ENCODE data around the gene MAB21L4.
A peak's percentile ranks its signal among the peaks of the same experiment; 100 is the strongest.

Gene MAB21L4

GRCh38 chr2:240911641-240912265, 15.8 kb upstream of the MAB21L4 start:
- no peak for DNase-seq (ENCODE audit: low spot score)

- no peak for DNase-seq (ENCODE audit: low spot score)
Measured at GRCh38 chr2:240909216-240909974, 13.4 kb upstream of the MAB21L4 start.

- DNase-seq (ENCODE audit: low spot score) = no peak
Measured at GRCh38 chr2:240906911-240907590, 11.1 kb upstream of the MAB21L4 start.

- DNase-seq (ENCODE audit: low spot score) = no peak
Measured at GRCh38 chr2:240906141-240906910, 10.4 kb upstream of the MAB21L4 start, which contains the start of gene CROCC2. Gene CROCC2, plus strand, starts transcription at chr2:240906336. Its CDS starts 178 bp downstream, at chr2:240906514.

GRCh38 chr2:240905176-240905781, 9.3 kb upstream of the MAB21L4 start:
- DNase-seq (ENCODE audit: low spot score) = peak; percentile 19

- DNase-seq (ENCODE audit: low spot score) = no peak
Measured at GRCh38 chr2:240904216-240905175, 8.5 kb upstream of the MAB21L4 start.

GRCh38 chr2:240903191-240904060, 7.5 kb upstream of the MAB21L4 start:
- DNase-seq (ENCODE audit: low spot score) = no peak

GRCh38 chr2:240902615-240903041, 6.7 kb upstream of the MAB21L4 start:
- DNase-seq (ENCODE audit: low spot score) = no peak

GRCh38 chr2:240901986-240902614, 6.1 kb upstream of the MAB21L4 start:
- no peak for DNase-seq (ENCODE audit: low spot score)

GRCh38 chr2:240900141-240900860, 4.3 kb upstream of the MAB21L4 start:
- no peak for DNase-seq (ENCODE audit: low spot score)

GRCh38 chr2:240899468-240899865, 3.5 kb upstream of the MAB21L4 start:
- no peak for DNase-seq (ENCODE audit: low spot score)

GRCh38 chr2:240898731-240899467, 2.9 kb upstream of the MAB21L4 start:
- DNase-seq (ENCODE audit: low spot score) = no peak

- DNase-seq (ENCODE audit: low spot score) = no peak
Measured at GRCh38 chr2:240898108-240898730, 2.3 kb upstream of the MAB21L4 start.

- peak; percentile 32 for DNase-seq (ENCODE audit: low spot score)
Measured at GRCh38 chr2:240896871-240897692, 1.1 kb upstream of the MAB21L4 start.

- no peak for DNase-seq (ENCODE audit: low spot score)
Measured at GRCh38 chr2:240896394-240896793, 438 bp upstream of the MAB21L4 start.

GRCh38 chr2:240894836-240895558, 959 bp downstream of the MAB21L4 start:
- DNase-seq (ENCODE audit: low spot score) = no peak
